PC-9 (cell line): ENCODE measurements around the gene TRIP10. TPM values are rescaled to one million over a fixed set of nuclear protein-coding genes. Genes with fewer than 3 reads are reported as not detected.

Experiments used
- BruUV-seq: library from RNA; stranded (reverse); fragments of 400-500 nt; replicated peaks from 2 replicates; lab custom pipeline; 2021; lab: Mats Ljungman, UMichigan
- CTCF ChIA-PET: fragments of 300-600 bp; sonication (Branson Sonifier 250); formaldehyde crosslinking; loops from one replicate; lab custom pipeline; 2022; ENCODE audit warnings: antibody characterized with exemption; lab: Charles Lee
- POLR2A ChIA-PET: fragments of 300-600 bp; sonication (Branson Sonifier 250); formaldehyde crosslinking; loops from one replicate; lab custom pipeline; 2022; ENCODE audit warnings: antibody characterized with exemption; ENCODE audit not compliant: unreplicated experiment; lab: Charles Lee
- DNase-seq, 2 experiments: peaks; one replicate each; pipeline versions ENCODE4 v3.0.0 to v3.0.0-alpha.2; 2015 to 2022; ENCODE audit warnings: mixed read lengths in 1 of 2
- H2AFZ ChIP-seq: fragments of 200-600 bp; sonication (generic); 2 replicates; pipeline ENCODE4 v1.8.1; 2017; ENCODE audit warnings: antibody characterized with exemption
- H3F3A ChIP-seq: fragments of 200-600 bp; sonication (generic); 2 replicates; pipeline ENCODE4 v1.8.1; 2017; ENCODE audit warnings: antibody characterized with exemption, mild to moderate bottlenecking, low read depth; ENCODE audit not compliant: insufficient read depth
- H3K27ac ChIP-seq: fragments of 200-600 bp; sonication (generic); 2 replicates; pipeline ENCODE4 v1.6.1; 2016; ENCODE audit warnings: mixed run types
- H3K27me3 ChIP-seq: fragments of 200-600 bp; sonication (generic); 2 replicates; pipeline ENCODE4 v1.6.1; 2016; ENCODE audit warnings: low read depth, mixed run types; ENCODE audit not compliant: insufficient read depth
- H3K36me3 ChIP-seq: fragments of 200-600 bp; sonication (generic); 2 replicates; pipeline ENCODE4 v1.6.1; 2016; ENCODE audit warnings: low read depth, mixed run types
- H3K4me1 ChIP-seq: fragments of 200-600 bp; sonication (generic); replicated peaks from 2 replicates; pipeline ENCODE4 v1.6.1; 2016; ENCODE audit warnings: mixed run types; ENCODE audit not compliant: insufficient read depth
- H3K4me2 ChIP-seq: fragments of 200-600 bp; sonication (generic); 2 replicates; pipeline ENCODE4 v1.6.1; 2017; ENCODE audit warnings: mixed run types
- H3K4me3 ChIP-seq: fragments of 200-600 bp; sonication (generic); 2 replicates; pipeline ENCODE4 v1.6.1; 2016; ENCODE audit warnings: mixed run types
- H3K79me2 ChIP-seq: fragments of 200-600 bp; sonication (generic); 2 replicates; pipeline ENCODE4 v1.6.1; 2017; ENCODE audit warnings: low read depth, mixed run types
- H3K9me2 ChIP-seq: fragments of 200-600 bp; sonication (generic); 2 replicates; pipeline ENCODE4 v1.8.1; 2017; ENCODE audit warnings: mild to moderate bottlenecking; ENCODE audit not compliant: insufficient read depth
- H3K9me3 ChIP-seq: fragments of 200-600 bp; sonication (generic); 2 replicates; pipeline ENCODE4 v1.8.1; 2016; ENCODE audit warnings: low read depth; ENCODE audit not compliant: insufficient read depth
- H4K20me1 ChIP-seq: fragments of 200-600 bp; sonication (generic); 2 replicates; pipeline ENCODE4 v1.8.1; 2017; ENCODE audit not compliant: insufficient read depth
- CTCF ChIP-seq: fragments of 200-600 bp; sonication (generic); conservative IDR thresholded peaks from 2 replicates; pipeline ENCODE4 v1.6.1; 2017; ENCODE audit warnings: mixed run types, antibody characterized with exemption, mild to moderate bottlenecking, moderate library complexity
- EZH2 ChIP-seq: fragments of 200-600 bp; sonication (generic); IDR thresholded peaks from 2 replicates; pipeline ENCODE4 v1.8.0; 2017; ENCODE audit warnings: antibody characterized with exemption, low read depth
- intact Hi-C: fragments of 100-400 bp; cut with micrococcal nuclease; formaldehyde crosslinking; loops from one replicate; pipeline ENCODE4 v1.10.0; 2022; ENCODE audit not compliant: unreplicated experiment
- total RNA-seq: library from RNA; stranded (reverse); gene quantifications from 2 replicates; pipeline ENCODE4 v1.2.3, GENCODE V29; 2021

Gene TRIP10
- total RNA-seq, 1 experiment from 2014 or later: 84.3 TPM

- no peaks in the 10 kb centered on the region for H4K20me1 ChIP-seq
- H3K4me3 ChIP-seq: no peak overlapping the region
- H3F3A ChIP-seq: 0 out of 2 replicates have a peak, but pooled peaks cover 3% of the 10 kb centered on the region
- no peaks in the 10 kb centered on the region for H3K36me3 ChIP-seq
- H3K4me1 ChIP-seq: no peaks in the 10 kb centered on the region
- intact Hi-C loops: no loop called here
- DNase-seq: no peak
- ChIA-PET CTCF (no interaction called here), POLR2A (no interaction called here)
- no peak overlapping the region for H2AFZ ChIP-seq
- H3K27ac ChIP-seq: no peak overlapping the region
- BruUV-seq: no TSS peak
- no peaks in the 10 kb centered on the region for H3K9me3 ChIP-seq
- no peaks in the 10 kb centered on the region for H3K9me2 ChIP-seq
- no peaks in the 10 kb centered on the region for H3K27me3 ChIP-seq
- H3K79me2 ChIP-seq: no peaks in the 10 kb centered on the region
- no peak overlapping the region for H3K4me2 ChIP-seq
- no peak for TF ChIP-seq CTCF
- no peak for TF ChIP-seq EZH2
These were observed 27.2 kb upstream of the TRIP10 start for GRCh38 chr19:6712231-6712630.

DNA sequence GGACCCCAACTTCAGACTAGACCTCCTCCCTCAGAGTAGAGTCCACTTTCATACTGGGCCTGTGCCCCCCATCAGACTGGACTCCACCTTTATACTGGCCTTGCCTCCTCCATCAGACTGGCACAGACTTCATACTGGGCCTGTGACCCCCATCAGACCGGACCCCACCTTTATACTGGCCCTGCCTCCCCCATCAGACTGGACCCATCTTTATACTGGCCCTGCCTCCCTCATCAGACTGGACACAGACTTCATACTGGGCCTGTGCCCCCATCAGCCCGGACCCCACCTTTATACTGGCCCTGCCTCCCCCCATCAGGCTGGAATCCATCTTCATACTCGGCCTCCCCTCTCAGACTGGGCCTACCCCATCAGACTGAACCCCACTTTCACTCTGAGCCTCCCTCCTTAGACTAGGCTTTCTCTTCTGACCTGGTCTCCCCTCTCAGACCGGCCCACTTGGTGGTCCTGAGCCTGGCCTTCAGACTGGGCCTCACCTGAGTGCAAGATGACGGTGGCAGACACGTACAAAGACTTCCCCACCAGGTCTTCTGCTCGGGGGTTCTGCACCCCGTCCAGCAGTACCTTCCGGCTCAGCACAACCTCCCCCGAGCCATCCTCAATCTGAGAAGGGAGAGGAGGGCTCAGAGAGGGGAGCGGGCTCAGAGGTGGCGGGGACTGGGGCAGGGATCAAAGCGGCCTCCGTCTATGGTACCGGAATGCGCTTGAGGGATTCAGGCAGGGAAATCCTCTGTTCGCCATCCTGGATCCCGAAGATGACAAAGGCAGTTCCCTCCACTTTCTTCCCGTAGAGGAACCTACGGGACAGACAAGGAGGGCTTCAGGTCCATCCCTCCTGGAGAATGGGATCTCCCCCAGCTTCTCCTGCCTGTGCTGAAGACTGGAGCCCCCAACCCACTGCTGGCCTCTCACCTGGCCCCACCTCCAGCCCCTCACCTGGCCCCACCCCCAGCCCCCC lies 26.5 kb upstream of the TRIP10 start:
- DNase-seq: no peak
- Histone ChIP-seq H3F3A (0 out of 2 replicates have a peak, but pooled peaks cover 4% of the 10 kb centered on the region), H4K20me1 (no peaks in the 10 kb centered on the region), H3K9me3 (no peaks in the 10 kb centered on the region), H3K79me2 (no peaks in the 10 kb centered on the region), H3K4me2 (no peak overlapping the region), H3K27ac (no peak overlapping the region), H2AFZ (no peak overlapping the region), H3K9me2 (no peaks in the 10 kb centered on the region), H3K4me1 (no peaks in the 10 kb centered on the region), H3K4me3 (no peak overlapping the region), H3K27me3 (no peaks in the 10 kb centered on the region), H3K36me3 (no peaks in the 10 kb centered on the region)
- CTCF ChIA-PET: no interaction called here
- TF ChIP-seq EZH2 (no peak), CTCF (no peak)
- BruUV-seq: no TSS peak
- POLR2A ChIA-PET: no interaction called here
- intact Hi-C loops: no loop called here

DNA sequence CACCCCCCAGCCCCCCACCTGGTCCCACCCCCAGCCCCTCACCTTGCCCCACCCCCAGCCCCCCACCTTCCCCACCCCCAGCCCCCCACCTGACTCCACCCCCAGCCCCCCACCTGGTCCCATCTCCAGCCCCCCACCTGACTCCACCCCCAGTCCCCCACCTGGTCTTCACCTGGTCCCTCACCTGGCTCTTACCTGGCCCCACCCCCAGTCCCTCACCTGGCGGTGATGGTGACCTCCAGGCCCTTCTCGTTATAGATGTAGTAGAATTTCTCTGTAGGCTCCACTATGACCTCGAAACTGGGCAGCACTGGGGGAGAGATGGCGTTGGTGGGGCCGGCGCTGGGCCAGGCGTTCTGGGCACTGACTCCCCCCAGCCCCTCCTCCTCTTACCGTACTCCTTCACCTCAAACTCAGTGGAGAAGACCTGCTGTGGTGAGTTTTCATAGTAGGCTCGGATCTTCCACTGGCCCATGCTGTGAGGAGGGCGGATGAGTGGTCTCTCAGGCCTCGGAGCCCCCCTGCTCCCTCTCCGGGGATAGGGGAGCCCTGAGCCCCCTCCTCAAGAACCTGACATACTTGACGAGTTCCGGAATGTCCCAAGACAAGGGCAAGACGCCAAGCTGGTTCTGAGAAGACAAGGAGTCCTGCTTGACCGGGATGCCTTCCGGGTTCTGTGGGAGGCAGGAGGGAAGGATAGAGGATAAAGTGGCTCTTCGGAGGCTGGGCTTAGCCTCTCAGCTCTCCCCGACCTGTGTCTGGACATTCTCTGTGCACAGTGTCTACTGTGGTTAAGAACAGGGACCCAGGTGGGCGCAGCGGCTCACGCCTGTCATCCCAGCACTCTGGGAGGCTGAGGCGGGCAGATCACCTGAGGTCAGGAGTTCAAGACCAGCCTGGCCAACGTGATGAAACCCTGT lies 25.4 kb upstream of the TRIP10 start:
- Histone ChIP-seq H3K4me2 (no peak overlapping the region), H3K79me2 (peaks cover under 1% of the 10 kb centered on the region; the same call in 1 of the 2 replicates), H2AFZ (no peak overlapping the region), H3K9me2 (no peaks in the 10 kb centered on the region), H3K4me1 (0 out of 2 replicates have a peak, but pooled peaks cover under 1% of the 10 kb centered on the region), H4K20me1 (no peaks in the 10 kb centered on the region), H3K9me3 (no peaks in the 10 kb centered on the region), H3K27me3 (no peaks in the 10 kb centered on the region), H3K36me3 (no peaks in the 10 kb centered on the region), H3K4me3 (no peak overlapping the region), H3F3A (0 out of 2 replicates have a peak, but pooled peaks cover 4% of the 10 kb centered on the region), H3K27ac (no peak overlapping the region)
- intact Hi-C loops: no loop called here
- no peak for TF ChIP-seq CTCF
- no peak for TF ChIP-seq EZH2
- no TSS peak for BruUV-seq
- CTCF ChIA-PET: interaction anchor here (0.6 kb wide), 1 partner anchor 56 kb away, joined by 14 read pairs; no protein-coding TSS in a partner anchor
- no peak for DNase-seq
- POLR2A ChIA-PET: no interaction called here
